Small intestine (tissue), 16 donors: ENCODE measurements around the gene PKDREJ. TPM values are rescaled to one million over a fixed set of nuclear protein-coding genes. Genes with fewer than 3 reads are reported as not detected.
"Not testable (repeated sequence)": the region's sequence is repeated elsewhere in the genome, so short reads cannot be mapped to it uniquely, and the experiment has no call there.

Experiments used
- DNase-seq, 2 donors: peaks; one replicate each; pipeline versions ENCODE4 v3.0.0 to v3.0.0-alpha.2; 2013
- FAIRE-seq: peaks from 2 replicates; lab custom pipeline; 2012; peaks lifted over from hg19 to GRCh38; lab: Jason Lieb, UNC
- H3K27ac ChIP-seq, 3 donors: one replicate each; pipeline ENCODE4 v1.5.1; 2013; ENCODE audit warnings: low read length in 2 of 3, mild to moderate bottlenecking in 2 of 3, control low read depth in 1 of 3, inconsistent platforms in 1 of 3, low read depth in 1 of 3, moderate library complexity in 1 of 3
- H3K27me3 ChIP-seq, 3 donors: one replicate each; pipeline ENCODE4 v1.6.1; 2013; ENCODE audit warnings: low read length in 3 of 3, inconsistent platforms in 1 of 3; ENCODE audit not compliant: control insufficient read depth in 3 of 3, insufficient read depth in 3 of 3
- H3K36me3 ChIP-seq, 3 donors: one replicate each; pipeline ENCODE4 v1.6.1; 2013; ENCODE audit warnings: low read length in 3 of 3, inconsistent platforms in 1 of 3, low read depth in 1 of 3, mild to moderate bottlenecking in 1 of 3, moderate library complexity in 1 of 3; ENCODE audit not compliant: control insufficient read depth in 3 of 3, insufficient read depth in 2 of 3
- H3K4me1 ChIP-seq, 3 donors: one replicate each; pipeline ENCODE4 v1.6.1; 2013; ENCODE audit warnings: low read length in 2 of 3, inconsistent platforms in 1 of 3, low read depth in 1 of 3, mild to moderate bottlenecking in 1 of 3, moderate library complexity in 1 of 3; ENCODE audit not compliant: control insufficient read depth in 3 of 3, insufficient read depth in 2 of 3
- H3K4me3 ChIP-seq, 3 donors: one replicate each; pipeline ENCODE4 v1.5.1; 2013; ENCODE audit warnings: low read length in 3 of 3, control low read depth in 1 of 3, inconsistent platforms in 1 of 3, low read depth in 1 of 3, mild to moderate bottlenecking in 1 of 3, moderate library complexity in 1 of 3
- H3K9me3 ChIP-seq, 2 donors: one replicate each; pipeline ENCODE4 v1.6.1; 2013; ENCODE audit warnings: low read depth in 1 of 2, low read length in 1 of 2; ENCODE audit not compliant: control insufficient read depth in 2 of 2, insufficient read depth in 1 of 2
- WGBS, 3 donors: extraction: QIAGEN DNeasy Blood & Tissue Kit; methylation state at CpG; one replicate each; pipeline ENCODE4 v1.1.7; 2013; 5-methylcytosine and 5-hydroxymethylcytosine counted together
- long read RNA-seq, 10 donors: transcript quantifications; one replicate each; lab custom pipeline, GENCODE V29; 2026
- polyA plus RNA-seq, 4 donors: library from polyadenylated mRNA; stranded (reverse) in 3 of 4; unstranded in 1 of 4; fragments of 200-250 nt in 3 of 4; fragments of 120-200 nt in 1 of 4; gene quantifications; one replicate each; pipeline versions ENCODE4 v1.2.1 to v1.2.3, GENCODE V29; 2013
- donor health status: healthy with polysubstance abuse.
- donor health status: control.
- donor health status: control.
- donor health status: Bipolar disorder and iron deficiency.
- donor health status: healthy.

The PKDREJ gene, protein sequence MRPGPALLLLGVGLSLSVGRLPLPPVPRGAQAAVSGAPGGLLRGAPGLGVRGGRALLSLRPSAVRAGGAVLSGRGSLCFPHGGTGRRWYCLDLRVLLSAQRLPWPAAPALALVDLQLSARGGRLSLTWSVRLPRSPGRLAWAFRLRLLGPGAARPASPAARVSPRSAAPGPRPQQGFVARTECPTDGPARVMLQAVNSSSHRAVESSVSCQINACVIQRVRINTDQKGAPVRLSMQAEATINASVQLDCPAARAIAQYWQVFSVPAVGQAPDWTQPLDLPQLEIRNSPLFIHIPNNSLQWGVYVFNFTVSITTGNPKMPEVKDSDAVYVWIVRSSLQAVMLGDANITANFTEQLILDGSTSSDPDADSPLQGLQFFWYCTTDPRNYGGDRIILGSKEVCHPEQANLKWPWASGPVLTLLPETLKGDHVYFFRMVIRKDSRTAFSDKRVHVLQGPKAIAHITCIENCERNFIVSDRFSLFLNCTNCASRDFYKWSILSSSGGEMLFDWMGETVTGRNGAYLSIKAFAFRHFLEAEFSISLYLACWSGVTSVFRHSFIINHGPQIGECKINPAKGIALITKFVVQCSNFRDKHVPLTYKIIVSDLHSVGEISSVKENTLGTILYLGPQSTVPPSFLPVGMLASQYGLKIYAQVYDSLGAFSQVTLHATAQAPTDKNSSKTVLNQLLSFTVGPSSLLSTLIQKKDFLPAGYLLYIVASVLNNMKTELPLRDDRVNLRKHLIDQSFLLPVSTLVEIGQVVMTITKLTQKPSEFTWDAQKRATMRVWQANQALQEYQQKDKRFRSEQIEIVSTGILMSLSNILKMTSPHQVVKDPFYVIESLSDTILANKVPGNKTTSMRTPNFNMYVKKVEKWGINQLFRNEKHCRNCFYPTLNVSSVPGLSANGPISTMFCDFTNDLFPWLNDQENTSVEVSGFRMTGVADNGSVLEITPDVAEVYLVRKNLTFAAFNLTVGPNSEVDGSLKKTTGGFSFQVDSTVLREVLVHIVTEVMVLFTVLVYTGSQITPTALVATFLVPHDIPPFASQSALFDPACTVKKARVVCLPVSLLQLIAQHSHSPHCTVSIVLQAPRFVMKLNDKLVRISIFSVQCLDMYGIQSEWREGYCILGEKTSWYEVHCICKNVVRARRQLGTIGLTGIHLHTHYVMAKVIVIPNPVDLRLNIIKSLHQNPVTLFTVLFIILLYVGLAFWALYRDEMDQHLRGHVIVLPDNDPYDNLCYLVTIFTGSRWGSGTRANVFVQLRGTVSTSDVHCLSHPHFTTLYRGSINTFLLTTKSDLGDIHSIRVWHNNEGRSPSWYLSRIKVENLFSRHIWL (N-terminal part only)
- under 1 TPM in 3 of 4 donors, not detected in 1; 0.27 to 0.90 (median 0.27) TPM for polyA plus RNA-seq
- long read RNA-seq, donor 1, full-length matches to known transcripts = 2 of 2 reads
- long read RNA-seq, donor 1, partial matches to known transcripts = 0 of 2 reads
- long read RNA-seq, donor 1, other reads (novel, unspliced or antisense) = 0 of 2 reads
- long read RNA-seq, donor 2, full-length matches to known transcripts = 3 of 17 reads
- long read RNA-seq, donor 2, partial matches to known transcripts = 6 of 17 reads
- long read RNA-seq, donor 2, other reads (novel, unspliced or antisense) = 8 of 17 reads
- long read RNA-seq, donor 3, full-length matches to known transcripts = 2 of 2 reads
- long read RNA-seq, donor 3, partial matches to known transcripts = 0 of 2 reads
- long read RNA-seq, donor 3, other reads (novel, unspliced or antisense) = 0 of 2 reads
- long read RNA-seq, donor 4 = 0 reads
- long read RNA-seq, donor 5, full-length matches to known transcripts = 1 of 1 reads
- long read RNA-seq, donor 5, partial matches to known transcripts = 0 of 1 reads
- long read RNA-seq, donor 5, other reads (novel, unspliced or antisense) = 0 of 1 reads
- long read RNA-seq, donor 6 = 0 reads
- long read RNA-seq, donor 7 = 0 reads
- long read RNA-seq, donor 8 = 0 reads
- long read RNA-seq, donor 9 = 0 reads
- long read RNA-seq, donor 10, full-length matches to known transcripts = 1 of 1 reads
- long read RNA-seq, donor 10, partial matches to known transcripts = 0 of 1 reads
- long read RNA-seq, donor 10, other reads (novel, unspliced or antisense) = 0 of 1 reads

- Histone ChIP-seq H3K27me3 (peaks cover 0 to 14% (median 0%) of the 10 kb centered on the region in 3 donors), H3K27ac (peak within 1 kb of the TSS; percentile 18 to 76 (median 73)), H3K4me1 (peaks cover 0 to 18% (median 4%) of the 10 kb centered on the region in 3 donors), H3K36me3 (peaks cover 0 to 2% (median 0%) of the 10 kb centered on the region in 3 donors), H3K4me3 (peak within 1 kb of the TSS in 1 of 3 donors; percentile 50), H3K9me3 (peaks cover 0 to 27% of the 10 kb centered on the region in 2 donors)
- WGBS, 3 donors = 43 to 75% (median 50%) methylated on average over 15 to 30 of the region's 30 CpGs
- FAIRE-seq (no peak), DNase-seq (no peak)
These were observed at the start of gene PKDREJ for GRCh38 chr22:46263216-46263590. TSS of gene PKDREJ (minus strand) at chr22:46263343. CDS start at chr22:46263322, 21 bp downstream.

DNA sequence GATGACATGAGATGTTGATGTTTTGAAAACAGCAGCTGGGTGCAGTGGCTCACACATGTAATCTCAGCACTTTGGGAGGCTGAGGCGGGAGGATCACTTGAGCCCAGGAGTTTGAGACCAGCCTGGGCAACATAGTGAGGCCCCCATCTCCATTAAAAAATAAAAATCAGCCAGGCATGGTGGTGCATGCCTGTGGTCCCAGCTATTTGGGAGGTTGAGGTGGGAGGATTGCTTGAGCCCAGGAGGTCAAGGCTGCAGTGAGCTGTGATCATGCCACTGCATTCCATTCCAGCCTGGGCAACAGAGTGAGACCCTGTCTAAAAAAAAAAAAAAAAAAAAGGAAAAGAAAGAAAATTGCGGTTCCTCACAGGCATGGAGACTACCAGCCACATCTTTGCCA, 49.7 kb upstream of the PKDREJ start:
- H3K9me3 ChIP-seq, H3K27me3 ChIP-seq, DNase-seq, H3K4me3 ChIP-seq, H3K27ac ChIP-seq, FAIRE-seq, H3K4me1 ChIP-seq: not testable (repeated sequence)
- WGBS, 3 donors = 92 to 99% (median 95%) methylated on average over 2 of the region's 2 CpGs
- peaks cover 0 to 34% (median 0%) of the 10 kb centered on the region in 3 donors for H3K36me3 ChIP-seq

DNA sequence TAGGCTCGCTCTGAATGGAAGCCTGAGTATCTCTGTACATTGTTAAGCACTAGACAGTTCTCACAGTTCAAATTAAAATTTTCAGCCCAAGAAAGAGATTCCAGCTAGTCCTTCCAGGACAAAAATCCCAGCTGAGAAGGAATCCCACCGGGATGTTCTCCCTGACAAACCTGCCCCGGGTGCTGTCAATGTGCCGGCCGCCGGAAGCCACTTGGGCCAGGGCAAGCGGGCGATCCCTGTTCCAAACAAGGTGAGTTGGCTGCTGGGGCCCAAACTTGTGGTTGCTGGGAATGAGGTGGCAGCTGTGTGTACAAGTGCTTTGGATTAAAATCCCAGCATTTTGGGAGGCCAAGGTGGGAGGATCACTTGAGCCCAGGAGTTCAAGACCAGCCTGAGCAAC, 48.9 kb upstream of the PKDREJ start:
- Histone ChIP-seq H3K4me1 (no peaks in the 10 kb centered on the region), H3K4me3 (no peak overlapping the region), H3K27me3 (no peaks in the 10 kb centered on the region), H3K9me3 (no peaks in the 10 kb centered on the region), H3K36me3 (peaks cover 0 to 29% (median 0%) of the 10 kb centered on the region in 3 donors), H3K27ac (no peak overlapping the region)
- FAIRE-seq = no peak
- 97 to 99% (median 98%) methylated on average over 8 of the region's 8 CpGs for whole genome bisulfite sequencing, 3 donors
- no peak for DNase-seq

- no peak for DNase-seq
- no peaks in the 10 kb centered on the region for H3K9me3 ChIP-seq
- H3K27ac ChIP-seq = no peak overlapping the region
- peaks cover 0 to 30% (median 0%) of the 10 kb centered on the region in 3 donors for H3K36me3 ChIP-seq
- 93 to 96% (median 95%) methylated on average over 14 to 15 of the region's 15 CpGs for WGBS, 3 donors
- no peaks in the 10 kb centered on the region for H3K27me3 ChIP-seq
- H3K4me1 ChIP-seq = no peaks in the 10 kb centered on the region
- FAIRE-seq = no peak
- H3K4me3 ChIP-seq = no peak overlapping the region
These were observed 46.5 kb upstream of the PKDREJ start for GRCh38 chr22:46309526-46310085.

- no peaks in the 10 kb centered on the region for H3K4me1 ChIP-seq
- peaks cover 0 to 33% (median 0%) of the 10 kb centered on the region in 3 donors for H3K36me3 ChIP-seq
- no peaks in the 10 kb centered on the region for H3K27me3 ChIP-seq
- no peaks in the 10 kb centered on the region for H3K9me3 ChIP-seq
- no peak overlapping the region for H3K27ac ChIP-seq
- DNase-seq = no peak
- 95 to 96% (median 95%) methylated on average over 21 to 23 of the region's 23 CpGs for WGBS, 3 donors
- no peak overlapping the region for H3K4me3 ChIP-seq
- FAIRE-seq = no peak
These were observed 45.3 kb upstream of the PKDREJ start for GRCh38 chr22:46308283-46308988.

DNA sequence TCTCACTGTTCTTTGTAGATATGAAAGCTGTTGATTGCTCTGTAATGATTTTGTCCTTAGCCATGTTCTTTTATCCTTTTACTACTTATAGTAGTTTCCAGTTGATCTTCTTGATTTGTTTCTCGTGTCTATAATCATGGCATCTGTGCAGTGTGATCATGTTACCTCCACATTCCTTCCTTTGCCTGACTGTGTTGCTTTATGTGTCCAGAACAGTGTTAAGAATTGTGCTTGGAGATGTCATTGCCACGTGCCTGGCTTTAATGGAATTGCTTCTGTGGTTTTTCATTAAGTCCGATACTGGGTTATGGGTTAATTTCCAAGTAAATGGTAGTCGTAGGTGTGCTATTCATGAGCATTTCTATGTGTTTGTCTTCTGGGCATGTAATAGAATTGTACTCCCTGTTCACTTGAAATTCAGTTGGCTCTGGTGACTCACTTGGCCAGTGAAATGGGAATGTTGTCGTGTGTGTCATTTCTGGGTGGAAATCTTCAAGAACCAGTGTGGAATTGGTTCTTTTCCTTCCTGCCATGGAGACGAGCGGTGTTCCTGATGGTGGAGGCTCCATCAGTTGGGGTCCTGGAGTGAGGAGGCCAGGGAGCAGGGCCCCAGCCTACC, 40.3 kb upstream of the PKDREJ start:
- DNase-seq (no peak), FAIRE-seq (no peak)
- H3K27ac ChIP-seq = no peak overlapping the region
- H3K36me3 ChIP-seq = peaks cover 0 to 24% (median 0%) of the 10 kb centered on the region in 3 donors
- H3K27me3 ChIP-seq = no peaks in the 10 kb centered on the region
- no peaks in the 10 kb centered on the region for H3K4me1 ChIP-seq
- H3K4me3 ChIP-seq = no peak overlapping the region
- no peaks in the 10 kb centered on the region for H3K9me3 ChIP-seq
- WGBS, 3 donors = 90 to 94% (median 93%) methylated on average over 7 of the region's 7 CpGs
